ENCODE measurements around the gene SMIM38.

SMIM38 gene

GRCh38 chr11:69155302-69156234 is at the start of gene SMIM38:
TSS of gene SMIM38 (plus strand) at chr11:69155935. CDS start at chr11:69157847, 1,912 bp downstream.
- H3K27ac ChIP-seq: no peak within 1 kb of the TSS
- TF ChIP-seq ZFX (IDR thresholded peaks at IDR 0.05; ENCODE audit: borderline replicate concordance) (no peak), CTCF (IDR thresholded peaks at IDR 0.05) (no peak)

- TF ChIP-seq CTCF (IDR thresholded peaks at IDR 0.05): no peak
- TF ChIP-seq ZFX (IDR thresholded peaks at IDR 0.05; ENCODE audit: borderline replicate concordance): no peak
- peak overlapping the region; percentile 68 for H3K27ac ChIP-seq
Measured at GRCh38 chr11:69106031-69106811, 49.5 kb upstream of the SMIM38 start.

- no peak overlapping the region; the same call in 1 of the 2 replicates for H3K27ac ChIP-seq
Measured at GRCh38 chr11:69107413-69107812, 48.3 kb upstream of the SMIM38 start.

GRCh38 chr11:69108030-69108429 is 47.7 kb upstream of the SMIM38 start:
- TF ChIP-seq CTCF (IDR thresholded peaks at IDR 0.05) (no peak), ZFX (IDR thresholded peaks at IDR 0.05; ENCODE audit: borderline replicate concordance) (no peak)
- no peak overlapping the region for H3K27ac ChIP-seq

More at GRCh38 chr11:69107413-69107812, 48.3 kb upstream of the SMIM38 start:
- TF ChIP-seq ZFX (IDR thresholded peaks at IDR 0.05; ENCODE audit: borderline replicate concordance) (no peak), CTCF (IDR thresholded peaks at IDR 0.05) (no peak)

- TF ChIP-seq ZFX (IDR thresholded peaks at IDR 0.05; ENCODE audit: borderline replicate concordance): no peak
- no peak for TF ChIP-seq CTCF (IDR thresholded peaks at IDR 0.05)
Measured at GRCh38 chr11:69108559-69108958, 47.2 kb upstream of the SMIM38 start.

GRCh38 chr11:69109101-69109500 is 46.6 kb upstream of the SMIM38 start:
- no peak for TF ChIP-seq ZFX (IDR thresholded peaks at IDR 0.05; ENCODE audit: borderline replicate concordance)
- no peak for TF ChIP-seq CTCF (IDR thresholded peaks at IDR 0.05)
- H3K27ac ChIP-seq: no peak overlapping the region

More at GRCh38 chr11:69108559-69108958, 47.2 kb upstream of the SMIM38 start:
- H3K27ac ChIP-seq: no peak overlapping the region
